ENCODE data around the gene SEPTIN6.

SEPTIN6 gene

DNA sequence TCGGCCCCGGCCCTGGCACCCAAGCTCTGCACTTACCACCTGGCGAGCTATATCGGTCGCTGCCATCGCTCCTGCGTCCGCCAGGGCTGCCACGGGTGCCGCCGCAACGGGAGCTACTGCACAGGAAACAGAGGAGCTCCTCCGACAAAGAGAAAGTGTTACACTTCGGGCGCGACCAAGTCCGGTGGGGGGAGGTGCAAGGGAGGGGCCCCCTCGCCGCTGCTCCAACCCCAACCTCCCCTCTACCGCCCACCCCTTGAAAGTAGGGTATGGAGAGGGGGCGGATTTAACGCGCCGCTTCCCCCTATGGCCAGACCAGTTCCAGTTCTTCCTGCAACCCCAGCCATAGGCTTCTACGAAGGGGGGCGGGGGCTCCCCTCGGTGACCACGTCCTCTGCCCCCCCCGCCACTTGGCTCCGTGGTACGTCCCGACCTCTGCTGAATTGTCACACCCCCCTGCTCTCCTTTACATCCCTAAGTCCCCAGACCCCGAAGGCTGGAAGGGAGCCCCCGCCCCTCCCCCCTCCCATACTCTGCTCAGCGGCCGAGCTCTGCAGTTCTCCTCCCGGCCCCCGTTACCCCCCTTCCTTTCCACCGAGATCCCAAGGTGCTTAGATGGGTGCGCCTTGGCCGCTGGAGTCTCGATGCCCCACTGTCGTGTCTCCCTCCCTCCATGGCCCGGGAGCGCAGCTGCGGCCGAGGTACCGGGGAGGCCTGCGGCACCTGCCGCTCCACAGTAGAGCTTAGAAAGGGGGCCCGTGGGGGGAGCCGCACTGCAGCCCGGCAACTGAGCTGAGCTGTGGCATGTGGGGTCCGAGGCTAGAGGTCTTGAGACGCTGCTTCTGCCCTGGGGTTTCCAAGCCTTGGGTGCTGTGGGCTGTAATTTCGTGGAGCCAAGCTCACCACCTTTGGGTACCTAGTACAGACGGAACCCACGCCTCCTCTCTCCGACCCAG lies at the start of gene SEPTIN6:
TSS of gene SEPTIN6 (minus strand) at position 129 of the 956 bp plus-strand sequence. CDS start at position 66, 63 bp downstream.
- peak; percentile 46 for DNase-seq

DNA sequence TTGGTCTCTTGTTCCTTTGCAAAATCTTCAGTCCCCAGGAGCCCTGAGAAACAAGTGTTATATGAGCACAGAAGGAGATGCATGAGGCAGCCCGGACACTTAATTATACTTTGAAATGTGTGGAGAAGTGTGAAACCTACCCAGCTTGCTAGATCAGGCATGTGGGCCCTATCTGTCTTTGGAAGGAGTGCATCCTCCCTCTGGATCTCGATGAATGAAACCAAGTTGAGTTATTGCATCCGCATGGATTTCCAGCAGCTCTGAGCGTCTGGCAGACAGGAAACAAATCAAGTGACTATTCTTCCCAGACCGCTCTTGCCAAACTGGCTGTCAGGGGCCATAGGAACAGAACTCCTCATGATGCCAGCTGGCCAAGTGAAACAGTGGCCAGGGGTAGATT lies 45.8 kb upstream of the SEPTIN6 start:
- DNase-seq = no peak

DNA sequence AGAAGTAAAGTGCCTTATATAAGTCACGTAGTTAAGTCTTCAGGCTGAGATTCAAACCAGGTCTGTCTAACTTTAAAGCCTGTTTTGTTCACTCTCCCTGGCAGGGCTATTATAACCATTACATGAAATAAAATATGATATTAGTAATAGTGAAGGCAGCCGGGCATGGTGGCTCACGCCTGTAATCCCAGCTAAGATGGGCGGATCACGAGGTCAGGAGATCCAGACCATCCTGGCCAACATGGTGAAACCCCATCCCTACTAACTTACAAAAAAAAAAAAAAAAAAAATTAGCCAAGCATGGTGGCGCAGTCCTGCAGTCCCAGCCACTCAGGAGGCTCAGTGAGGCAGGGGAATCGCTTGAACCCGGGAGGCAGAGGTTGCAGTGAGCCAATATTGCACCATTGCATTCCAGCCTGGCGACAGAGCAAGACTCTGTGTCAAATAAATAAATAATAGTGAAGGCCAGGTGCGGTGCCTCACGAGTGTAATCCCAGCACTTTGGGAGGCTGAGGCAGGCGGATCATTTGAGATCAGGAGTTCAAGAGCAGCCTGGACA lies 43.3 kb upstream of the SEPTIN6 start:
- DNase-seq = no peak

DNA sequence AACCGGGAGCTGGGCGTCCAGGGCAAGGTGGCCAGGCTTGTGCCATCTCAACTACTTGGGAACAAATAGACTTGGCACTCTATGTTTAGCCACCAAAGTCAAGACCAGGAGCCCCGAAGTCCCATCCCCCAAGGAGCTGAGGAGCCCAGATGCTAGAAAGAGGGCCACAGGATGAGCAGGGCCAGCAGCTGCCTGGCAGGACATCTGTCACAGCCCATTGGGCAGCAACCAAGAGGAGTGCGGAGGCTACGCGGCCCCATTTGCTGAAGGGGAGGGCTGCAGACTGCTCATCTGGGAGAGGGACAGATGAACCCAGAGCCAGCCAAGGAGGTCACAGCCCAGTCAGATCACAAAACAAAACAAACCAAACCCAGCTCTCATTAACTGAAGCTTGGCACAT lies 42.5 kb upstream of the SEPTIN6 start:
- no peak for DNase-seq

DNA sequence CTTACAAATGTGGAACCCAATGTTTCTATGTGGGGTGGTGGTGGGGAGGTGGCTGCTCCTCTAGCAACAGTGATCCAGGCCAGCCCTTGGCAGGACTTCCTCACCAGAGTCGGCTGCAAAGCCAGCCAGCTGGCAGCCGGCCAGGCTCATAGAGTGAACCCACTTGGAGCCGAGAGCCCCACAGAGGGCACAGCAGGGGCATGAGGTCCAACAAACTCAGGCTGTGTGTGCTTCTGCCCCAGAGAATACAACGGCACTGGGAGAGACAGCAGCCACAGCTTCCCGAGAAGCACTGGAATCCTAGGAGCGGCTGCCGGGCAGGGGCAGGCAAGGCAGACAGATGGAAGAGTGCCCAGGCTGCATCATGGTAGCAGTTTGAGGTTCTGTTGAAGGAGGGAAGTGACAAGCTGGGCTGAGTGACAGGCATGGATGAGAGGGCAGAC lies 42.0 kb upstream of the SEPTIN6 start:
- no peak for DNase-seq

DNA sequence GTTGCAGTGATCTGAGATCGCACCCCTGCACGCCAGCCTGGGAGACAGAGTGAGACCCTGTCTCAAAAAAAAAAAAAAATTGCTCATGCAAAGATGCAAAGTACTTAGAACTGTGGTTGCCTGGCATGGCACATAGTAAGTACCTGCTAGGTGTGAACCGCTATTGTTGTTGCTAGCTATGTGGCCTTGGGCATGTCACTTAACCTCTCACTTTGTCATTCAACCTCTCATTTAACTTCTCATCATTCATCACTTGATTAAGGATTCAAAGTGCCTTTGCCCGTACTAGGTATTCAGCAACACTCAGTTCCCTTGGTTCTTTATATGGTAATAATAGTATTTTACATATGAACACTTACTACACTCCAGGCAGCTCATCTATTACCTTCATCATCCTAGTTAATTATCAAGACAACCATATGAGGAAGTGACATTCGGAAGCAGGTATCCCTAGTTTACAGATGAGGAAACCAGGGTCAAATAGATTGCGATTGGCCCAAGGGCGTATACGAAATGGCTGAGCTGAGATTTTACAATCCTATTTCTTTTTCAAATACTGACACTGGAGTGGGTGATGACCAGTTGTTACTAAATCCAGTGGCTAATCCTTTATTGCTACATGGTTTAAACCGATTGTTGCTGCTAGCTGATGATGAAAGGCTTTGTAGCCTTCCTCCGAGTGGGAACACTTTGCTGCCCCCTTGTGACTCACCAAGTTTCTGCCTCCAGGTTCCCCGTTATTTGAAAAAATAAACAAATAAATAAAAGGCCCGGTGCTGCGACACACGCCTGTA lies 36.6 kb upstream of the SEPTIN6 start:
- DNase-seq = peak; percentile 62

DNA sequence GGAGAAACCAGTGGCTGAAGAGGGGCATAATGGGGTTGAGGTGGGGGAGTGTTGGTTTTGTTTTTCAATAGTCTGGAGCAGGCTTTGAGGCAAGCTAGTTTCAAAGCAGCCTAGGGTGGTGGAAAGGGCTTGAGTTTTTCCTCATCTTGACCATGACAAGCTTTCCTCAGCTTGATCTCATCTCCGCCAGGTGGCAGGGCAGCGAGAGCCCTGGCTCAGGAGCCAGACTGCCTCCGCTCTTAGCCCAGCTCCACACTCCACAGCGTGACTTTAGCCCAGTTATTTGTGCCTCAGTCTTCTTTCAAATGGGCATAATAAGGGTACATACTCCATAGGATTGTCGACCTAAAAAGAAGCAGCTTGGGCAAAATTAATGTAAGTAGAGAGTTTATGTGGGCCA lies 35.5 kb upstream of the SEPTIN6 start:
- DNase-seq = no peak

GRCh38 chrX:119726900-119727555 lies 34.1 kb upstream of the SEPTIN6 start:
- DNase-seq = peak; percentile 14

DNA sequence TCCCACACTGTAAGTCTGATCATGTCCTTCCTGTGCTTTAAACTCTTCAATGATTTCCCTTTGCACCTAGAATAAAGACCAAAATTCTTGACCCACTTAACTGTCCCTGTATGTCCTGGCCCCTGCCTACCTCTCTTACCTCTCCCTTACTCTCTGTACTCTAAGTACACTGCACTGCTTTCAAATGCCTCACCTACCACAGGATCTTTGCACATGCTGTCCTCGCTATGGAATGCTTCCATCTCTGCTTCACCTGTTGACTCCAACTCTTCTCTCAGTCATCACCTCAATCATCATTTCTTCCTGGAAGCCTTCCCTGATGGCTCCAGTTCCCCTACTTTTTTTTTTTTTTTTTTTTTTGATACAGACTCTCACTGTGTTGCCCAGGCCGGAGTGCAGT lies 29.0 kb upstream of the SEPTIN6 start:
- DNase-seq = no peak

DNA sequence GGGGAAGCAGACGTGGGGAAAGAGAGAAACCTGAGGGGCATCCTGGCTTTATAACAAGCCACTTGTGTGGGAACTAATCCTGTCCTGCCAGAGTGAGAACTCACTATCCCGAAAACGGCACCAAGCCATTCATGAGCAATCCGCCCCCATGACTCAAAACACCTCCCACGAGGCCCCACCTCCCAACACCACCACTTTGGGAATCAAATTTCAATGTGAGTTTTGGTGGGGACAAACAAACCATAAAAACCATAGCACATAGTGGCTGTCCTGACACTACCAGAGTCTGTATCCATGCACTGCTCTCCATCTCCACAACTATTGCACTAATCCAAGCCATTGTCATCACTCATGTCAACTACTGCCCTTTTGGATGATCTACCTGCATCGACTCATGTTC lies 28.5 kb upstream of the SEPTIN6 start:
- DNase-seq = no peak

- no peak for DNase-seq
Measured at GRCh38 chrX:119709630-119710029, 16.7 kb upstream of the SEPTIN6 start.

- peak; percentile 44 for DNase-seq
Measured at GRCh38 chrX:119708936-119709335, 16.0 kb upstream of the SEPTIN6 start.

DNA sequence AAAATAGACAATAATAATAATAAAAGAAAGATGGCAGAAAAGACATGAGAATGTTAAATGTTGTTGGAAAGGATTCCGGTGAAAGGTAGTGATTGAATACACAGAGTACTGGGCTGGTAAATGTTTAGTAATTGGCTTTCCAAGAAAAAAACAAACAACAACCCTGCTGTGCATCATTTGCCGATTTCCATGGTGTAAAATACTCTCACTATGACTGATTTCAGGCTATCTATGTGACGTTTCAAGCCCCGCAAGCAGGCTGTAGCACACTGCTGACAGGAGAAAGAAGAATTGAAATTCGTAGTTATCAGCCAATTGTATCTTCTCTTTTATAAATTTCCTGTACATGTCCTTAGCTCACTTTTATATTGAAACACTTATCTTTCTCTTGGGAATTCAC lies 13.6 kb upstream of the SEPTIN6 start:
- no peak for DNase-seq

GRCh38 chrX:119698845-119699244 lies 5.9 kb upstream of the SEPTIN6 start:
- DNase-seq = peak; percentile 33

GRCh38 chrX:119696251-119696890 lies 3.4 kb upstream of the SEPTIN6 start:
- no peak for DNase-seq

- no peak for DNase-seq
Measured at GRCh38 chrX:119695535-119696050, 2.6 kb upstream of the SEPTIN6 start.

- DNase-seq = no peak
Measured at GRCh38 chrX:119694601-119695534, 1.9 kb upstream of the SEPTIN6 start.

DNA sequence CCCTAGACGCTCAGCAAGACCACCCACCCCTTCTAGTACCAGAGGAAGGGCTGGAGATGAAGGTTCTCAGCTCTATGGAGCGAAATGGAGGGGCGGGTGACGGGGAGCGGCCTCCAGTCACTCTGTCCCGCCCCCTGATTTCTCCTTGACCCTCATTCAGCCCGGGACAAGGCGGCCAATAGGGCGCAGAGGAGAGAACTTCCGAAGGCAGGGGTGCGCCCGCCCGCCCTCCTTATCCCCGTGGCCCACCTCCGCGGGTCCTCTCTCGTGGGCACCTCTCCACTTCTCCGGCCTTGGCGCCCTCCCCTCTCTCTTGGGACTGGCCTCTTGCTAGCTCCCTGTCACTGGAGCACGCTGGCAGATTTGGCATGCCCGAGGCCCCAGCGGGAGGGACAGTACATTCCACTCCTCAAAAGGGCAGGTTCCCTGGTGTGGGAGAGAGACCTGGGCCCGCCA lies 1.1 kb upstream of the SEPTIN6 start:
- no peak for DNase-seq

DNA sequence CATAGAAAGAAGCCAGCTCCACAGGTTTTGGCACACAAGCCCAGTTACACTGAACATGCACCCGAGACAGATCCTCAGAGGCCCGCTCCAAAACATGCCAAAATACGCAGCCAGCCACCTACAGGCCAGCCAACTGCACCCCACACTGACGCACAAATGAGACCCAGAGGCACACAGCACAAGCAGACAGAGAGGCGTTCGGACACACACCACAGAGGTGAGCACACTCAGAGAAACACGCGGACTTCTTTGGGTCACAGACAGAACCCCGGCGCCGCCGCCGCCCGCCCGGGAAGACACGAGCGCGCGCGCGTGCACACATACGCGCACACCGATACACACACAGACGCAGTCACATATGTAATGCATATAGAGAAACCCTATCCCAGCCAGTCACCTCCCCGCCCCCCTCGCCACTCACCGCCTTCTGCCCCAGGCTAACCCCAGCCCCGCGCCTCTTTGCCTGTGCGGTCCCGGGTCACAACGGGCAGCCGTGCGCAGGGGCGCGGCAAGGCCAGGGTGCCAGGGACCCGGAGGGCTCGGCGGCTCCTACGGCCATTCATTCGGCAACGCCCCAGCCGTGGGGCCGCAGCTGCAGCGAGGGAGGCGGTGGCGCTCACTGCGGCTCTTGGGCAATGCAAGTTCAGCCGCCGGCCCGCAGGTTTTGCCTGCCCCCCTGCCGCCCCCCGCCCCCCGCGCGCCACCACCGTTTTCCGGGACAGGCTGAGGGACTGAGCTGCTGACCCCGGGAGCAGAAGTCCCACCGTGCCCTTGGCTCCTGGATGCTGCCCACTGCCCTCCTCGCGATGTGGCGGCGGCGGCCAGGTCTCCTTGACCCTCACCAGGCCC lies 553 bp downstream of the SEPTIN6 start:
- peak; percentile 26 for DNase-seq
